LNCAP (cell line): Measurements from ENCODE around the gene ARL11.

Experiments used
- CTCF ChIP-seq: fragments of 450-650 bp; IDR thresholded peaks from 2 replicates; pipeline ENCODE4 v1.5.1; 2017; ENCODE audit warnings: mild to moderate bottlenecking

ARL11 gene

DNA sequence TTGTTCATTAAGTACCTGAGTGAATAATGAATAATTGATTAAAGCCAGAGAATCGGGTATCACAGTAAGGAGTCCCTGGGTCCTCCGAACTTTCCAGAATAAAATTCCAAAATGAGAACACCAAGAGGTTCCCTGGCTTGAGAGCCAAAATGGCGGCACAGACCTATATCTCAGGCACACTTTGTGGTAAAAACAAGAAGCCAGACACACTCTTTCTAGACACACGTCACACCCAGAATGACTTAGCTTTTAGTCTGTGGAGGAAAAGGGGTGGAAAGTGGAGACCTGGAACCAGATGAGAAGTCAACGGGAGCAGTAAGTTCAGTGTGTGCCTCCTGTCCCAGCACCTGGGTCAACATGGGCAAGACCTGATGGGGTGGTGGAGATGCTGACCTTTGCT, 8.4 kb downstream of the ARL11 start:
- no peak for TF ChIP-seq CTCF

GRCh38 chr13:49638030-49638743, 9.9 kb downstream of the ARL11 start:
- TF ChIP-seq CTCF = no peak

GRCh38 chr13:49638744-49639072, 10.4 kb downstream of the ARL11 start:
- TF ChIP-seq CTCF = no peak

DNA sequence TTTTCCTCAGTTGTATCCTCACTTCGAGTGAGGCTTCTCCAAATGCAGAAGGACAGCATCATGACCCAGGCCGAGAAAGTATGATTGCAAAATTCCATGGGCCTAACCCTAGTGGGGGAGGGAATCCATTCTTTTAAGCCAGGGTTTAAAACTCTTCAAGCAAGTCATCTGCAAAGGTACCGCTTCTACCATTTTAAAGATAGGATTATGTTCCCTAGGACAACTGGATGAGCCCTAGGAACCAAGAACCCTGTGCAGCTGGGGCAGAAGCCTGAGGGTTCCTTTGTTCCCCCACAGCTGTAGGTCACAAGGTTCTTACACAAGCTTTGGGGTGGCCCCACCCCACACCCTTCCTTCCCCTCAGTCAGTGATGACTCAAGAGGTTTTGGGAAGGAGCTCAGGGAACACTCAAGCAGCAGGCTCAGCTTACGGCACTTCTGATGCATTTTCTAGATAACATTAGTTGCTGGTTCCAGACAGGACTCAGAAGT, 13.5 kb downstream of the ARL11 start:
- no peak for TF ChIP-seq CTCF

GRCh38 chr13:49643035-49643646, 14.8 kb downstream of the ARL11 start:
- TF ChIP-seq CTCF = no peak

- no peak for TF ChIP-seq CTCF
These were observed 17.1 kb downstream of the ARL11 start for GRCh38 chr13:49645451-49645850.

- TF ChIP-seq CTCF = no peak
These were observed 18.4 kb downstream of the ARL11 start for GRCh38 chr13:49646688-49647087.
